ENCODE results near the gene NXF3. TPM values are rescaled to one million over a fixed set of nuclear protein-coding genes. Genes with fewer than 3 reads are reported as not detected.

The NXF3 gene
- total RNA-seq, 1 donor from 2014 or later: not detected

DNA sequence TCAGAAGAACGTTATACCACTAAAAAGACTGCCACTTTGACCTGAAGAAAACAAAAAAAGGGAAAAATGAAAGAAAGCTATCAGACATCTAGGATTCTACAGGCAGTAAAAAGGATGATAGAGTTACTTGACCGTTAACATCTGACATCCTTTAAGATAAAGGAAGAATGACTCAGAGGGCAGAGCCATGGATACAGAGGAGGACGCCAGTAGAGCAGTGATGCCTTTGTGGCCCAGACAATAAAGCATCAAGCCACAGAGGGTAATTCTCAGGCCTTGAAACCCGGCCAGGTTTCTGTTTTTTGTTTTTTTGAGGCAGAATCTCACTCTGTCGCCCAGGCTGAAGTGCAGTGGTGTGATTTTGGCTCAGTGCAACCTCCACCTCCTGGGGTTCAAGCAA lies 19.5 kb downstream of the NXF3 start:
- Mint-ChIP-seq H3K36me3 (no peaks in the 10 kb centered on the region), H3K27me3 (ENCODE audit: low read depth) (peaks cover 1% of the 10 kb centered on the region), H3K9me3 (peaks cover 36% of the 10 kb centered on the region), H3K4me3 (no peak overlapping the region), H3K4me1 (no peaks in the 10 kb centered on the region), H3K27ac (no peak overlapping the region)
- TF ChIP-seq, protein P1, sequence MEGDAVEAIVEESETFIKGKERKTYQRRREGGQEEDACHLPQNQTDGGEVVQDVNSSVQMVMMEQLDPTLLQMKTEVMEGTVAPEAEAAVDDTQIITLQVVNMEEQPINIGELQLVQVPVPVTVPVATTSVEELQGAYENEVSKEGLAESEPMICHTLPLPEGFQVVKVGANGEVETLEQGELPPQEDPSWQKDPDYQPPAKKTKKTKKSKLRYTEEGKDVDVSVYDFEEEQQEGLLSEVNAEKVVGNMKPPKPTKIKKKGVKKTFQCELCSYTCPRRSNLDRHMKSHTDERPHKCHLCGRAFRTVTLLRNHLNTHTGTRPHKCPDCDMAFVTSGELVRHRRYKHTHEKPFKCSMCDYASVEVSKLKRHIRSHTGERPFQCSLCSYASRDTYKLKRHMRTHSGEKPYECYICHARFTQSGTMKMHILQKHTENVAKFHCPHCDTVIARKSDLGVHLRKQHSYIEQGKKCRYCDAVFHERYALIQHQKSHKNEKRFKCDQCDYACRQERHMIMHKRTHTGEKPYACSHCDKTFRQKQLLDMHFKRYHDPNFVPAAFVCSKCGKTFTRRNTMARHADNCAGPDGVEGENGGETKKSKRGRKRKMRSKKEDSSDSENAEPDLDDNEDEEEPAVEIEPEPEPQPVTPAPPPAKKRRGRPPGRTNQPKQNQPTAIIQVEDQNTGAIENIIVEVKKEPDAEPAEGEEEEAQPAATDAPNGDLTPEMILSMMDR (IDR thresholded peaks at IDR 0.05; ENCODE audit: unreplicated experiment): no peak
- DNase-seq (ENCODE audit: low spot score in 2 of 2, unreplicated experiment in 2 of 2): no peak

- no peaks in the 10 kb centered on the region for H3K36me3 Mint-ChIP-seq
- H3K9me3 Mint-ChIP-seq: peaks cover 11% of the 10 kb centered on the region
- TF ChIP-seq, protein P1 (IDR thresholded peaks at IDR 0.05; ENCODE audit: unreplicated experiment): no peak
- peaks cover 21% of the 10 kb centered on the region for H3K27me3 Mint-ChIP-seq (ENCODE audit: low read depth)
- peaks cover 3% of the 10 kb centered on the region for H3K4me1 Mint-ChIP-seq
- no peak overlapping the region for H3K4me3 Mint-ChIP-seq
- H3K27ac Mint-ChIP-seq: no peak overlapping the region
- DNase-seq (ENCODE audit: low spot score in 2 of 2, unreplicated experiment in 2 of 2): no peak
Observed at GRCh38 chrX:103066606-103067005, 26.3 kb downstream of the NXF3 start.

DNA sequence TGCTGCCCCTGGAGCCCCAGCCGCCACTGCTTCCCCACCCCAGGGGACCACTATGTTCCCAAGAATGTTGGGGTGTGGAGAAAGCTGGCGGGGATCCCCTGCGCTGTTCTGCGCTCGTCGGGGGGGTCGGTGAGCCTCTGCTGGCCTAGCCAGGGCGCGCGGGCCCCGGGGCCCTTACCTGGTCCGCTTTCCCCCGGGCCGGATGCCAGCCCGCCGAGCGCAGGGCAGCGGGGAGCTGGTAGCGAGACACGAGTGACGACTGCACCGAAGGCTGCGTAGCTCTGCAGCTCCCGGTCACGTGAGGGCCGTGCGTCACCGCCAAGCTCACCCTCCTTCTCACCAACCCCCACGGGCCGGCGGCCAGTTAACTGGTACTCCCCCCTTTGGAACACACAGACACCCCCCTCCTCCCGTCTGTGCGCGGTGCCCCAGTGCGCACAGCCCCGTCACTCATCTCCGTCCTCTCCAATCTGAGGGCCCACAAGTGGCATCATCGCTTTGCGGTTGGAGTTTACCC lies 29.0 kb downstream of the NXF3 start, which contains the start of gene BEX1:
Gene BEX1, minus strand, starts transcription at position 254 of the 517 bp plus-strand sequence. CDS start 897 bp downstream, outside the sequence.
- Mint-ChIP-seq H3K27me3 (ENCODE audit: low read depth) (peaks cover 21% of the 10 kb centered on the region), H3K4me3 (peak within 1 kb of the TSS; percentile 63), H3K9me3 (peaks cover 6% of the 10 kb centered on the region), H3K27ac (no peak within 1 kb of the TSS), H3K4me1 (peaks cover 3% of the 10 kb centered on the region), H3K36me3 (no peaks in the 10 kb centered on the region)
- TF ChIP-seq, protein P1 (IDR thresholded peaks at IDR 0.05; ENCODE audit: unreplicated experiment): no peak
- peak in 1 of 2 experiments; percentile 44 for DNase-seq (ENCODE audit: low spot score in 2 of 2, unreplicated experiment in 2 of 2)

DNA sequence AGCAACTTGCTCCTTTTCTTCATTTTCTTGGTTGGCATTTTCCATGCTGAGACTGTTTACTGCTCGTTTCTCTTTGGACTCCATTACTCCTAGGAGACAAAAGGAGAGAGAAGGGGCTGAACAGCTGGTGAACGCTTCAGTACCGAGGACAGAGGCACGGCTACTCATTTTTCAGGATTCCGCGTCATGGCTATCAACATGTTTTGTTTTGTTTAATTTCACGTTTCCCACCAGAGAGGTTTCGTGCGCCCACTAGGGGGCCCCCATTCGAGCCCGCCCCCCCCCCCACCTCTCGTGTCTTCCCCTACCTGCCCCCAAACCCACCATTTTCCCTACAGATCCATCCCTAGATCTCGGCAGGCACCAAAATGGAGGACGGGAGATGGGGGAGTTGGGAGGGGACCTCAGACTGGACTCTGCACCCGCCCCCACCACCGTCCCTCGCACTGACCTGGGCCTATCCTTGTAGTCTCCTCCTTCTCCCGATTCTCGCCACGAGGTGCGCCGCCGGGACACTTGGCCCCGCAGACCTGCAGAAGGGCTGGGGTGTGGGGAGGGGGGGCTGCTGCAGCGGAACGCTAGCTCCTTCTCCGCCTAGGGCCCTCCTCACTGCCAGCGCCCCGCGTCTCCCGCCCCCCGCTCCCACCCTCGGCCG lies 29.6 kb downstream of the NXF3 start:
- Mint-ChIP-seq H3K9me3 (peaks cover 5% of the 10 kb centered on the region), H3K4me3 (peak overlapping the region; percentile 63), H3K4me1 (peaks cover 3% of the 10 kb centered on the region), H3K36me3 (no peaks in the 10 kb centered on the region), H3K27me3 (ENCODE audit: low read depth) (peaks cover 21% of the 10 kb centered on the region), H3K27ac (no peak overlapping the region)
- TF ChIP-seq, protein P1 (IDR thresholded peaks at IDR 0.05; ENCODE audit: unreplicated experiment): peak; percentile 31
- peak in 1 of 2 experiments; percentile 54 for DNase-seq (ENCODE audit: low spot score in 2 of 2, unreplicated experiment in 2 of 2)

DNA sequence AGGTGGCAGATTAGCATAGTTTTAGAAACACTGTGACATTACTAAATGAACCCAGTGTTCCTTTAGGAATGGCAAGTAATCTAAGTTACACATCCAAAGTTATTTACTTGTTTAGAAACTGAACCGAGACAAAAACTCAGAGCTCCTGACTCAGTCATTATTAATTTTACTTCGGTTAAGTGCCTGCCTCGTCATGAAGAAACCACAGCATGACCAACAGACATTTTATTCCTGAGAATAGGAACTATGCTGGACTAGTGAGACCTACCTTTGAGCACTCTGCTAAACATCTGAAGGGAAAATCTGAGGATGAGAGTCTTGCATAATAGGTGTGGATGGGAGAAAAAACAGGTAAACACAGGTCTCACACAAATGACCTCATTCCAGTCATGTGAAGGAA lies 31.5 kb downstream of the NXF3 start:
- peaks cover 21% of the 10 kb centered on the region for H3K27me3 Mint-ChIP-seq (ENCODE audit: low read depth)
- no peak for DNase-seq (ENCODE audit: low spot score in 2 of 2, unreplicated experiment in 2 of 2)
- H3K9me3 Mint-ChIP-seq: peaks cover 4% of the 10 kb centered on the region
- peaks cover 3% of the 10 kb centered on the region for H3K4me1 Mint-ChIP-seq
- TF ChIP-seq, protein P1 (IDR thresholded peaks at IDR 0.05; ENCODE audit: unreplicated experiment): no peak
- no peak overlapping the region for H3K27ac Mint-ChIP-seq
- no peaks in the 10 kb centered on the region for H3K36me3 Mint-ChIP-seq
- H3K4me3 Mint-ChIP-seq: no peak overlapping the region
